ENCODE measurements around the gene NQO1. TPM values are rescaled to one million over a fixed set of nuclear protein-coding genes. Genes with fewer than 3 reads are reported as not detected.

Gene NQO1
- total RNA-seq, 1 donor from 2014 or later = 31.3 TPM

GRCh38 chr16:69707920-69708683 is 18.3 kb downstream of the NQO1 start:
- no peak for DNase-seq (ENCODE audit: low spot score)

GRCh38 chr16:69706975-69707340 is 19.4 kb downstream of the NQO1 start:
- no peak for DNase-seq (ENCODE audit: low spot score)

GRCh38 chr16:69706256-69706974 is 19.9 kb downstream of the NQO1 start:
- DNase-seq (ENCODE audit: low spot score) = no peak

GRCh38 chr16:69703638-69704037 is 22.7 kb downstream of the NQO1 start:
- no peak for DNase-seq (ENCODE audit: low spot score)

- no peak for DNase-seq (ENCODE audit: low spot score)
Measured at GRCh38 chr16:69701866-69702265, 24.5 kb downstream of the NQO1 start.

- DNase-seq (ENCODE audit: low spot score) = no peak
Measured at GRCh38 chr16:69701452-69701851, 24.9 kb downstream of the NQO1 start.

- no peak for DNase-seq (ENCODE audit: low spot score)
Measured at GRCh38 chr16:69699915-69700314, 26.4 kb downstream of the NQO1 start.

- no peak for DNase-seq (ENCODE audit: low spot score)
Measured at GRCh38 chr16:69698404-69698803, 28.0 kb downstream of the NQO1 start.

- no peak for DNase-seq (ENCODE audit: low spot score)
Measured at GRCh38 chr16:69693916-69694315, 32.4 kb downstream of the NQO1 start.

GRCh38 chr16:69691980-69692911 is 34.1 kb downstream of the NQO1 start:
- no peak for DNase-seq (ENCODE audit: low spot score)

GRCh38 chr16:69688589-69688988 is 37.8 kb downstream of the NQO1 start:
- no peak for DNase-seq (ENCODE audit: low spot score)

- DNase-seq (ENCODE audit: low spot score) = no peak
Measured at GRCh38 chr16:69680358-69680757, 46.0 kb downstream of the NQO1 start.

GRCh38 chr16:69672998-69673713 is 53.2 kb downstream of the NQO1 start:
- DNase-seq (ENCODE audit: low spot score) = no peak

GRCh38 chr16:69672315-69672997 is 53.9 kb downstream of the NQO1 start:
- no peak for DNase-seq (ENCODE audit: low spot score)

GRCh38 chr16:69669577-69669976 is 56.8 kb downstream of the NQO1 start:
- DNase-seq (ENCODE audit: low spot score) = no peak

- no peak for DNase-seq (ENCODE audit: low spot score)
Measured at GRCh38 chr16:69663846-69664245, 62.5 kb downstream of the NQO1 start.

GRCh38 chr16:69662901-69663300 is 63.5 kb downstream of the NQO1 start:
- no peak for DNase-seq (ENCODE audit: low spot score)

GRCh38 chr16:69660166-69660565 is 66.2 kb downstream of the NQO1 start:
- DNase-seq (ENCODE audit: low spot score) = no peak
